ENCODE data around the gene SIPA1L3.

SIPA1L3 gene

DNA sequence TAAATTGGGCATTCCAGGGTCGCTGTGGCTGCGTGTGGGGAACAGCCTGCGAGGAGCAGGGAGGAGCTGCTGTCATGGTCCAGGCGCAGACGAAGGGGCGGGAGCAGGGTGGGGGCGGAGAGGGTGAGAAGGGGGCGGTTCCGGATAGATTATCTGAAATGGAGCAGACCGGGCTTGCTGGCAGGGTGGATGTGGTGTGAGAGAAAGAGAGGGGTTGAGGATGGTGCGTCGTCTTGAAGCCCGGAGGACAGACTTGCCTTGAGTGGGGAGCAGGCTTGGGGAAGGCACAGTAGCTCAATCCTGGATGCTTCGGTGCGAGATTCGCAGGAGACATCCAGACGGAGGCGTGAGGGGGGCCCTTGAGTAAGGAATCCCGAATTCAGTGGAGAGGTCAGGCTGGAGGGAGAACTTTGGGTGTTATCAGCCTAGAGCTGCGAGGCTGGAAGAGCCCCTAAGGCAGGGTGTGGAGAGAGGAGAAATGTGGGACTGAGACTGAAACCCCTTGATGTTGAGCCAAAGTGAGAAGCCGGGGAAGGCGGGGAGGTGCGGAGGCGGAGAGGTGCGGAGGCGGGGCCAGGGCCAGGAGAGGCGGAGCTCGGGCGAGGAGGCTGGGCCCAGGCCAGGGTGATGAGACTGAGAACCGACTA is 276.4 kb downstream of the SIPA1L3 start:
- TF ChIP-seq ZFP3 (CRISPR knock-in tag; IDR thresholded peaks at IDR 0.05) (no peak), CSDC2 (CRISPR knock-in tag; IDR thresholded peaks at IDR 0.05) (no peak), ZFP30 (CRISPR knock-in tag; IDR thresholded peaks at IDR 0.05) (no peak)
- no peak for ATAC-seq

DNA sequence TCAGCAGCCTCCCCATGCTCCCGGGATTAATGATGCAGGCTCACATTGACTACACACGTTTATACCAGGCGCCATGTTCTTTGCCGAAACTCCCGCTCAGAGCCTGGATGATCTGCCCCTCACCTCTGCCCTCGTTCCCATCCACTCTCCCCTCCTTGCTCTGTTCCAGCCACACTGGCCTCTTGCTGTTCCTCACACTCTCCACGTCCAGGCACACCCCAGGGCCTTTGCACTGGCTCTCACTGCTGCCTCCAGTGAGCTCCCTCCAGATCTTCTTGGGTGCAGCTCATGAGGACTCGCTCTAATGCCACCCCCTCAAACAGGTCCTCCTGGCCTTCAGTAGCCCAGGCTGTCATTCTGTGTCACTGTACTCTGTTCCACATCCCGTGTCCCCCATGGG is 277.8 kb downstream of the SIPA1L3 start:
- no peak for ATAC-seq

DNA sequence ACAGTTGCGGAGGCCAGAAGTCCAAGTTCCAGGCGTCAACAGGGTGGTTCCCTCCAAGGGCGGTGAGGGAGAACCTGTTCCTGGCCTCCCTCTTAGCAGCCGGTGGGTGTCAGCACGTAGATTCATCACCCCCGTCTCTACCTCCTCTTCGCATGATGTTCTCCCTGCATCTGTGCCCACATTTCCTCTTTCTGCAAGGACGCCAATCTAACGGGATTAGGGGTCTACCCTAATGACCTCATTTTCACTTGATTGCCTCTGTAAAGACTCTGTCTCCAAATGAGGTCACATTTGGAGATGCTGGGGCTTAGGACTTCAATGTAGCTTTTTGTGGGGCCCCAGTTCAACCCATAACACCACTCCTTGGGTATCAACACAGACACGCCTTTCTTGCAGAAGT is 278.6 kb downstream of the SIPA1L3 start:
- ATAC-seq: no peak
- TF ChIP-seq ZNF8 (CRISPR knock-in tag; IDR thresholded peaks at IDR 0.05) (no peak), PPARA (CRISPR knock-in tag; IDR thresholded peaks at IDR 0.05; ENCODE audit: borderline replicate concordance) (no peak), ZNF70 (CRISPR knock-in tag; IDR thresholded peaks at IDR 0.05) (no peak), TOX (CRISPR knock-in tag; IDR thresholded peaks at IDR 0.05; ENCODE audit: borderline replicate concordance) (no peak), OSR1 (CRISPR knock-in tag; IDR thresholded peaks at IDR 0.05) (no peak), ZFP30 (CRISPR knock-in tag; IDR thresholded peaks at IDR 0.05) (no peak), BACH2 (CRISPR knock-in tag; IDR thresholded peaks at IDR 0.05; ENCODE audit: borderline replicate concordance) (no peak), ARNTL (CRISPR knock-in tag; IDR thresholded peaks at IDR 0.05; ENCODE audit: borderline replicate concordance, low read depth) (no peak), GLIS3 (CRISPR knock-in tag; IDR thresholded peaks at IDR 0.05) (no peak), CSDC2 (CRISPR knock-in tag; IDR thresholded peaks at IDR 0.05) (no peak), TCF4 (CRISPR knock-in tag; IDR thresholded peaks at IDR 0.05; ENCODE audit: borderline replicate concordance) (no peak), ZNF565 (CRISPR knock-in tag; conservative IDR thresholded peaks at IDR 0.05; ENCODE audit: low read depth) (no peak), ISL1 (CRISPR knock-in tag; IDR thresholded peaks at IDR 0.05) (no peak), ZC3H10 (CRISPR knock-in tag; IDR thresholded peaks at IDR 0.05) (no peak), SNAI2 (CRISPR knock-in tag; IDR thresholded peaks at IDR 0.05) (no peak), ZFP3 (CRISPR knock-in tag; IDR thresholded peaks at IDR 0.05) (no peak), RARB (CRISPR knock-in tag; IDR thresholded peaks at IDR 0.05) (no peak), ESRRG (CRISPR knock-in tag; IDR thresholded peaks at IDR 0.05) (no peak)
- TF ChIP-seq, protein P1, sequence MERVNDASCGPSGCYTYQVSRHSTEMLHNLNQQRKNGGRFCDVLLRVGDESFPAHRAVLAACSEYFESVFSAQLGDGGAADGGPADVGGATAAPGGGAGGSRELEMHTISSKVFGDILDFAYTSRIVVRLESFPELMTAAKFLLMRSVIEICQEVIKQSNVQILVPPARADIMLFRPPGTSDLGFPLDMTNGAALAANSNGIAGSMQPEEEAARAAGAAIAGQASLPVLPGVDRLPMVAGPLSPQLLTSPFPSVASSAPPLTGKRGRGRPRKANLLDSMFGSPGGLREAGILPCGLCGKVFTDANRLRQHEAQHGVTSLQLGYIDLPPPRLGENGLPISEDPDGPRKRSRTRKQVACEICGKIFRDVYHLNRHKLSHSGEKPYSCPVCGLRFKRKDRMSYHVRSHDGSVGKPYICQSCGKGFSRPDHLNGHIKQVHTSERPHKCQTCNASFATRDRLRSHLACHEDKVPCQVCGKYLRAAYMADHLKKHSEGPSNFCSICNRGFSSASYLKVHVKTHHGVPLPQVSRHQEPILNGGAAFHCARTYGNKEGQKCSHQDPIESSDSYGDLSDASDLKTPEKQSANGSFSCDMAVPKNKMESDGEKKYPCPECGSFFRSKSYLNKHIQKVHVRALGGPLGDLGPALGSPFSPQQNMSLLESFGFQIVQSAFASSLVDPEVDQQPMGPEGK (CRISPR knock-in tag; IDR thresholded peaks at IDR 0.05; ENCODE audit: borderline replicate concordance): no peak
- TF ChIP-seq, protein P2, sequence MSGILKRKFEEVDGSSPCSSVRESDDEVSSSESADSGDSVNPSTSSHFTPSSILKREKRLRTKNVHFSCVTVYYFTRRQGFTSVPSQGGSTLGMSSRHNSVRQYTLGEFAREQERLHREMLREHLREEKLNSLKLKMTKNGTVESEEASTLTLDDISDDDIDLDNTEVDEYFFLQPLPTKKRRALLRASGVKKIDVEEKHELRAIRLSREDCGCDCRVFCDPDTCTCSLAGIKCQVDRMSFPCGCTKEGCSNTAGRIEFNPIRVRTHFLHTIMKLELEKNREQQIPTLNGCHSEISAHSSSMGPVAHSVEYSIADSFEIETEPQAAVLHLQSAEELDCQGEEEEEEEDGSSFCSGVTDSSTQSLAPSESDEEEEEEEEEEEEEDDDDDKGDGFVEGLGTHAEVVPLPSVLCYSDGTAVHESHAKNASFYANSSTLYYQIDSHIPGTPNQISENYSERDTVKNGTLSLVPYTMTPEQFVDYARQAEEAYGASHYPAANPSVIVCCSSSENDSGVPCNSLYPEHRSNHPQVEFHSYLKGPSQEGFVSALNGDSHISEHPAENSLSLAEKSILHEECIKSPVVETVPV (CRISPR knock-in tag; IDR thresholded peaks at IDR 0.05): no peak

More for the DNA sequence above, 277.8 kb downstream of the SIPA1L3 start:
- TF ChIP-seq ZNF8 (CRISPR knock-in tag; IDR thresholded peaks at IDR 0.05) (no peak), CSDC2 (CRISPR knock-in tag; IDR thresholded peaks at IDR 0.05) (no peak), BACH2 (CRISPR knock-in tag; IDR thresholded peaks at IDR 0.05; ENCODE audit: borderline replicate concordance) (no peak), ZC3H10 (CRISPR knock-in tag; IDR thresholded peaks at IDR 0.05) (no peak), ARNTL (CRISPR knock-in tag; IDR thresholded peaks at IDR 0.05; ENCODE audit: borderline replicate concordance, low read depth) (no peak), SNAI2 (CRISPR knock-in tag; IDR thresholded peaks at IDR 0.05) (no peak), TOX (CRISPR knock-in tag; IDR thresholded peaks at IDR 0.05; ENCODE audit: borderline replicate concordance) (no peak), ZFP30 (CRISPR knock-in tag; IDR thresholded peaks at IDR 0.05) (no peak), ISL1 (CRISPR knock-in tag; IDR thresholded peaks at IDR 0.05) (no peak), GLIS3 (CRISPR knock-in tag; IDR thresholded peaks at IDR 0.05) (no peak), PPARA (CRISPR knock-in tag; IDR thresholded peaks at IDR 0.05; ENCODE audit: borderline replicate concordance) (no peak), ZNF70 (CRISPR knock-in tag; IDR thresholded peaks at IDR 0.05) (no peak), ZFP3 (CRISPR knock-in tag; IDR thresholded peaks at IDR 0.05) (no peak), TCF4 (CRISPR knock-in tag; IDR thresholded peaks at IDR 0.05; ENCODE audit: borderline replicate concordance) (no peak)
- TF ChIP-seq, protein P3, sequence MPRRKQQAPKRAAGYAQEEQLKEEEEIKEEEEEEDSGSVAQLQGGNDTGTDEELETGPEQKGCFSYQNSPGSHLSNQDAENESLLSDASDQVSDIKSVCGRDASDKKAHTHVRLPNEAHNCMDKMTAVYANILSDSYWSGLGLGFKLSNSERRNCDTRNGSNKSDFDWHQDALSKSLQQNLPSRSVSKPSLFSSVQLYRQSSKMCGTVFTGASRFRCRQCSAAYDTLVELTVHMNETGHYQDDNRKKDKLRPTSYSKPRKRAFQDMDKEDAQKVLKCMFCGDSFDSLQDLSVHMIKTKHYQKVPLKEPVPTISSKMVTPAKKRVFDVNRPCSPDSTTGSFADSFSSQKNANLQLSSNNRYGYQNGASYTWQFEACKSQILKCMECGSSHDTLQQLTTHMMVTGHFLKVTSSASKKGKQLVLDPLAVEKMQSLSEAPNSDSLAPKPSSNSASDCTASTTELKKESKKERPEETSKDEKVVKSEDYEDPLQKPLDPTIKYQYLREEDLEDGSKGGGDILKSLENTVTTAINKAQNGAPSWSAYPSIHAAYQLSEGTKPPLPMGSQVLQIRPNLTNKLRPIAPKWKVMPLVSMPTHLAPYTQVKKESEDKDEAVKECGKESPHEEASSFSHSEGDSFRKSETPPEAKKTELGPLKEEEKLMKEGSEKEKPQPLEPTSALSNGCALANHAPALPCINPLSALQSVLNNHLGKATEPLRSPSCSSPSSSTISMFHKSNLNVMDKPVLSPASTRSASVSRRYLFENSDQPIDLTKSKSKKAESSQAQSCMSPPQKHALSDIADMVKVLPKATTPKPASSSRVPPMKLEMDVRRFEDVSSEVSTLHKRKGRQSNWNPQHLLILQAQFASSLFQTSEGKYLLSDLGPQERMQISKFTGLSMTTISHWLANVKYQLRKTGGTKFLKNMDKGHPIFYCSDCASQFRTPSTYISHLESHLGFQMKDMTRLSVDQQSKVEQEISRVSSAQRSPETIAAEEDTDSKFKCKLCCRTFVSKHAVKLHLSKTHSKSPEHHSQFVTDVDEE (CRISPR knock-in tag; IDR thresholded peaks at IDR 0.05): no peak
- TF ChIP-seq, protein P2 (CRISPR knock-in tag; IDR thresholded peaks at IDR 0.05): no peak
- TF ChIP-seq, protein P4, sequence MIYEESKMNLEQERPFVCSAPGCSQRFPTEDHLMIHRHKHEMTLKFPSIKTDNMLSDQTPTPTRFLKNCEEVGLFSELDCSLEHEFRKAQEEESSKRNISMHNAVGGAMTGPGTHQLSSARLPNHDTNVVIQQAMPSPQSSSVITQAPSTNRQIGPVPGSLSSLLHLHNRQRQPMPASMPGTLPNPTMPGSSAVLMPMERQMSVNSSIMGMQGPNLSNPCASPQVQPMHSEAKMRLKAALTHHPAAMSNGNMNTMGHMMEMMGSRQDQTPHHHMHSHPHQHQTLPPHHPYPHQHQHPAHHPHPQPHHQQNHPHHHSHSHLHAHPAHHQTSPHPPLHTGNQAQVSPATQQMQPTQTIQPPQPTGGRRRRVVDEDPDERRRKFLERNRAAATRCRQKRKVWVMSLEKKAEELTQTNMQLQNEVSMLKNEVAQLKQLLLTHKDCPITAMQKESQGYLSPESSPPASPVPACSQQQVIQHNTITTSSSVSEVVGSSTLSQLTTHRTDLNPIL (CRISPR knock-in tag; IDR thresholded peaks at IDR 0.05; ENCODE audit: low read depth): no peak
